Muscle layer of colon (tissue), 2 donors: ENCODE data around the gene SMARCD3.

ENCODE experiments used
- H3K27ac ChIP-seq: one replicate; pipeline ENCODE4 v1.7.0; 2013; ENCODE audit warnings: low read depth, mild to moderate bottlenecking, low read length, moderate library complexity
- H3K27me3 ChIP-seq, 2 donors: one replicate each; pipeline ENCODE4 v1.7.0; 2013; ENCODE audit warnings: low read length in 2 of 2, mild to moderate bottlenecking in 2 of 2; ENCODE audit not compliant: insufficient read depth in 2 of 2, control insufficient read depth in 1 of 2
- H3K36me3 ChIP-seq: one replicate; pipeline ENCODE4 v1.7.0; 2013; ENCODE audit warnings: mild to moderate bottlenecking, low read length; ENCODE audit not compliant: insufficient read depth
- H3K4me1 ChIP-seq: one replicate; pipeline ENCODE4 v1.7.0; 2013; ENCODE audit warnings: mild to moderate bottlenecking, low read length; ENCODE audit not compliant: insufficient read depth
- H3K4me3 ChIP-seq, 2 donors: one replicate each; pipeline ENCODE4 v1.7.0; 2013; ENCODE audit warnings: low read length in 2 of 2, low read depth in 1 of 2, mild to moderate bottlenecking in 1 of 2, moderate library complexity in 1 of 2
- H3K9ac ChIP-seq: one replicate; pipeline ENCODE4 v1.7.0; 2013; ENCODE audit warnings: low read length
- H3K9me3 ChIP-seq: one replicate; pipeline ENCODE4 v1.7.0; 2013; ENCODE audit warnings: mild to moderate bottlenecking, low read length
- donor health status: abdominal sarcoma.
- donor health status: Adenocarcinoma of cecum.

The SMARCD3 gene

GRCh38 chr7:151246102-151246850, 2.2 kb downstream of the SMARCD3 start:
- no peak overlapping the region for H3K9ac ChIP-seq
- peaks cover 0 to 5% of the 10 kb centered on the region in 2 donors for H3K27me3 ChIP-seq
- peaks cover 62% of the 10 kb centered on the region for H3K4me1 ChIP-seq
- H3K4me3 ChIP-seq = peak overlapping the region in 1 of 2 donors; percentile 41
- H3K36me3 ChIP-seq = peaks cover 15% of the 10 kb centered on the region
- no peaks in the 10 kb centered on the region for H3K9me3 ChIP-seq
- H3K27ac ChIP-seq = peak overlapping the region; percentile 43

DNA sequence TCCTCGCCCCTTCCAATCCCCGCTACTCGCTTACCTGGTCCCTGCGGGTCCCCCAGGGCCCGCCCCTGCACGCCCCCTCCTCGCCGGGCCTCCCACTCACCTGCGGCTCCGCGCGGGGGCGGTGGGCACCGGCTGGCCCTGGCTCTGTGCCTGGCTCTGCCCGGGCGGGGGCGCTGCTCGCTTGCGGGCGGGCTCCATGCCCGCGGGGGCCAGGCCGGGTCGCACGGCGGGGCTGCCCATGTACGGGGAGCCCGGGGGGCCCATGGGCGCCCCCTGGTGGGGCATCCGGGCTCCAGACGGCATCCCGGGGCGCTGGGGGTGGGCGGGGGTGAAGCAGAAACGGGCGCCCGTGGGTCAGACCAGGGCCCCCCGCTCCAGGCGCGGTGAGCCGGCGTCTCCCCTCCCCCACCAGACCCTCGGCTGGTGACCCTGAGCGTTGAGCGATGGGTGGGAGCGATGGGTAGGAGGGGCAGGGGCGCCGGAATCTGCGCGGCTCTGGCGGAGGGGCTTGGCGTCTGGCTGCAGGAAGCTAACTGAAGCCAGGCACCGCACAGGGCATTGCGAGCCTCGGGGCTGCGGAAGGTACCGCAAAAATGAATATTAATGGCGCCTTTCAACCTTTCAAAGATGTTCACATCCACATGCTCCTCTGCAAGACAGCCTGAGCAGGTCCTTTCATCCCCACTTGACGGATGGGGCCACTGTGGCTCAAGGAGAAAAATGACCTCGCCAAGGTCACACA, 3.0 kb downstream of the SMARCD3 start:
- H3K9me3 ChIP-seq = no peaks in the 10 kb centered on the region
- no peak overlapping the region for H3K9ac ChIP-seq
- H3K27me3 ChIP-seq = peaks cover 0 to 5% of the 10 kb centered on the region in 2 donors
- peaks cover 54% of the 10 kb centered on the region for H3K4me1 ChIP-seq
- peak overlapping the region; percentile 3 to 53 for H3K4me3 ChIP-seq
- peaks cover 21% of the 10 kb centered on the region for H3K36me3 ChIP-seq
- peak overlapping the region; percentile 43 for H3K27ac ChIP-seq

- peaks cover 48% of the 10 kb centered on the region for H3K4me1 ChIP-seq
- no peaks in the 10 kb centered on the region for H3K9me3 ChIP-seq
- H3K4me3 ChIP-seq = peak overlapping the region; percentile 3 to 53
- no peak overlapping the region for H3K27ac ChIP-seq
- peaks cover 24% of the 10 kb centered on the region for H3K36me3 ChIP-seq
- H3K9ac ChIP-seq = no peak overlapping the region
- peaks cover 0 to 5% of the 10 kb centered on the region in 2 donors for H3K27me3 ChIP-seq
Measured at GRCh38 chr7:151244841-151245346, 3.6 kb downstream of the SMARCD3 start.

DNA sequence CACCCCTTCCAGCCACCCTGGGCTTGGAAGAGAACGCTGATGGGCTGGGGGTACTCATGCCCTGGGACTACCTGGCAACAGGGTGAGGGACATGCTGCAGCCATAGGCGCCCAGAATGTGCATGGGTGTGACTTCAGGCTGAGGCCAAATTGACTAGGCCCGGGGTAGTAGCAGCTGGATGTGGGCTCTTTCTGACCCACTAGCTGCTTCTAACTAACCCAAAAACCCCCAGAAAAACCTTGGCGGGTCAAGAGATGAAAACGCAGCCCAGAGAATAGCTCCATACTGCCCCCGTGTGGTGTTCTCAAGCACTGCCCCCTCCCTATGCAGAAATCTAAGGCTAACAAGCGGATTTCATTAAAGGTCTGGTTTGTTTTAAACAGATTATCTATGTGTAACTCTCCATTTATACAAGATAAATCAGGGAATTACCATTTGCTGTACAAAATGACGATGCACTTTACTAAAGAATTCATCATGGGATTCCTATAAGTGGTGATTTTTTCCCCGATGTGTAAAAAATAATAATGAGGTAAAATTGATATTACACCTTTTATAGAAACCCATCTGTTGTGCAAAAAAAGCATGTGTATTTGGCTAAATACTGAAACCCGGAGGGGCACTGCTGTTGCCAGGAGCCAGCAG, 4.2 kb downstream of the SMARCD3 start:
- Histone ChIP-seq H3K4me1 (peaks cover 42% of the 10 kb centered on the region), H3K36me3 (peaks cover 29% of the 10 kb centered on the region), H3K9me3 (no peaks in the 10 kb centered on the region), H3K9ac (no peak overlapping the region), H3K4me3 (peak overlapping the region in 1 of 2 donors; percentile 53), H3K27me3 (peaks cover 0 to 5% of the 10 kb centered on the region in 2 donors), H3K27ac (no peak overlapping the region)

GRCh38 chr7:151243408-151244195, 4.9 kb downstream of the SMARCD3 start:
- peaks cover 0 to 5% of the 10 kb centered on the region in 2 donors for H3K27me3 ChIP-seq
- no peak overlapping the region for H3K27ac ChIP-seq
- no peaks in the 10 kb centered on the region for H3K9me3 ChIP-seq
- peaks cover 36% of the 10 kb centered on the region for H3K36me3 ChIP-seq
- H3K4me3 ChIP-seq = peak overlapping the region in 1 of 2 donors; percentile 32
- H3K4me1 ChIP-seq = peaks cover 41% of the 10 kb centered on the region
- no peak overlapping the region for H3K9ac ChIP-seq

DNA sequence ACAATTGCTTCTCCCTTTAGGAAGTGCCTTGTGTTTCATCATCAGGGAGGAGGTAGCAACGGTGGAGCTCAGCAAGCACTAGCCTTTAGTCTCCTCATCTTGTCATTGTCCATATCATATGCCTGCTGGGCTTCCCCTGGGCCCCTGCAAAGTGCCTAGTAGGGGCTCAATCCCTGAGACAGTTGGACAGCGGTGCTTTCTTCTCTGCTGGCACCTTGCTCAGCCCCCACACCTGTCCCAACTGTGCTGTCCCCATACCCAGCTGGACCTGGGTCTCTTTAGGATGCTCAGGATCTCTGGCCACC, 5.5 kb downstream of the SMARCD3 start:
- Histone ChIP-seq H3K4me1 (peaks cover 41% of the 10 kb centered on the region), H3K36me3 (peaks cover 43% of the 10 kb centered on the region), H3K27ac (no peak overlapping the region), H3K4me3 (no peak overlapping the region), H3K9me3 (no peaks in the 10 kb centered on the region), H3K27me3 (peaks cover 0 to 5% of the 10 kb centered on the region in 2 donors), H3K9ac (no peak overlapping the region)

DNA sequence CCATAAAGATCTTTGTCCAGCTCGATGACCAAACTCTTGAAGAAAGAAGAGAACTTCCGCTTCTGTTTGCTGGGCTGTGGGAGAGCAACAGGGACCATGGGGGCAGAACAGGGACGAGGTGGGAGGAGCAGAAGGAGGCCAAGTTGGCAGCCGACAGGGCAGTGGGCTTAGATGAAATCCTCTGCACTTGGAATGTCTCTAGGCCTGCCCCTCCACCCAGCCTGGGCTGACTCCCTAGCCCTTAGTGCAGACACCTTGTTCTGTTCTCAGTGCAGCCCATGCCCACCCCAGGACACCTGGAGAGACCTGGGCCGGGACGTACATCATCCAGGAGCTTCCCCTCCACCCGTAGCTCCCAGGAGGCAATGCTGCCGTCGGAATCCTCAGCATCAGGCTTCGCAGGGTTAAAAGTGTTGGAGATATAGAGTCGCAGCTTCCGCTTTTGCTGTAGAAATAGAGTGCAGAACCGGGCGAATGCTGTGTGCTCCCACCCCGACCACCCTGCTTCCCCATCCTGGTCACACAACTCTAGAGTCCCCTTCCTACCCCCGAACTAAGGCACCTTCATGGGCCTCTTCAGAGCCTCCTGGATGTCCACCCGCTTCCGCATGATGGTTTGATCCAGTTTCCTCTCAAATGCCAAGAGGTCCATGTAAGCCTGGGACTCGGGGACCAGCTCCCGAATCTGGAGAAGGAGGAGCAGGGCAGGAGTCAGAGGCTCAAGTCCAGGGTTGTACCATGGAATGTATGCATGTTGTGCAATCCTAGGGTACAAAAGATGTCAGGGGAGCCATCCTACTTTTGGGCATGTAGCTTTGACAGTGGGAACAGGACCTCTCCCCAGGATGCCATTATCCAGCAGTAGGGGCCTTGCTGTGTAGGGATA, 6.1 kb downstream of the SMARCD3 start:
- no peak overlapping the region for H3K4me3 ChIP-seq
- H3K27me3 ChIP-seq = peaks cover 0 to 5% of the 10 kb centered on the region in 2 donors
- H3K9ac ChIP-seq = no peak overlapping the region
- peaks cover 36% of the 10 kb centered on the region for H3K4me1 ChIP-seq
- H3K27ac ChIP-seq = no peak overlapping the region
- H3K36me3 ChIP-seq = peaks cover 48% of the 10 kb centered on the region
- H3K9me3 ChIP-seq = no peaks in the 10 kb centered on the region

GRCh38 chr7:151241755-151242096, 6.8 kb downstream of the SMARCD3 start:
- Histone ChIP-seq H3K4me3 (no peak overlapping the region), H3K9ac (no peak overlapping the region), H3K9me3 (no peaks in the 10 kb centered on the region), H3K27me3 (peaks cover 0 to 5% of the 10 kb centered on the region in 2 donors), H3K27ac (no peak overlapping the region), H3K4me1 (peaks cover 30% of the 10 kb centered on the region), H3K36me3 (peaks cover 52% of the 10 kb centered on the region)

DNA sequence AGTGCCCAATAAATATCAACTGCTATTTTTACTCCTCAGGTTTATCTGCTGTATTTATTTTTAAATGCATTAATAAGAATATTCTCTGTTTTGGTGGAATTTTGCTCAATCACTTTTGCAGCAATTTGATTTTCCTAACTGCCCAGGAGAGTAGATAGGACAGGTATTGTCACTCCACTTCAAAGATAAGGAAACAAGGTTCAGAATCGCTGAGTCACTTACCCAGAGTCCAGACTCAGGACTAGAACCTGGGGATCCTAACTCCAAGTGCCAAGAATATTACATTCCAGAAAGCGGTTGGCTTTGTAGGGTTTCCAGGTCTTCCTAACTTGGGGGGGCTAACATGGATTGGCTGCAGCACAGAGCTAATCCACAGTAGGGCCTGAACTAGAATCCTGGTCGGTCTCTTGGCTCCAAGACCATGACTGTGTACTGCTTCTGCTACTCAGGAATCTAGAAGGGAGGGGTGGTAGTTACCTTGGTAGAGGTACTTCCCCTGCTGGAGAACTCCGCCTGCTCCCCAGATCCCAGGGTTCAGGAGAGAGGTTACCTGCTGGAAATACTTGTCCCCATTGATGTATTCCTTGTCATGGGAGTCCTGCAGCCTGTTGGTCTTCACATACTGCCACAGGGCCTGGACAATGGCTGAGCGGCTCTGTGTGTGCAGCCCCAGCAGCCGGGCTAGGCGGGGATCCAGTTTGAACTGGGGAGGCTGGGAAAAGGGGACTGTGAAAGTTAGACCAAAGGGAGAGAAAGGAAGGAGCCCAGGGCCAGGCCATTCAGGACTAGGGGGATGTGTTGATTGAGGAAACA, 7.3 kb downstream of the SMARCD3 start:
- Histone ChIP-seq H3K9me3 (no peaks in the 10 kb centered on the region), H3K9ac (no peak overlapping the region), H3K27ac (no peak overlapping the region), H3K4me1 (peaks cover 24% of the 10 kb centered on the region), H3K36me3 (peaks cover 52% of the 10 kb centered on the region), H3K27me3 (peaks cover 0 to 5% of the 10 kb centered on the region in 2 donors), H3K4me3 (no peak overlapping the region)

GRCh38 chr7:151240536-151240935, 8.0 kb downstream of the SMARCD3 start:
- Histone ChIP-seq H3K4me1 (peaks cover 19% of the 10 kb centered on the region), H3K36me3 (peaks cover 52% of the 10 kb centered on the region), H3K27ac (no peak overlapping the region), H3K27me3 (peaks cover 0 to 5% of the 10 kb centered on the region in 2 donors), H3K9ac (no peak overlapping the region), H3K9me3 (no peaks in the 10 kb centered on the region), H3K4me3 (no peak overlapping the region)
